Epithelial cell of esophagus (primary cell): ENCODE measurements around the gene STIMATE.
A peak's percentile ranks its signal among the peaks of the same experiment; 100 is the strongest.

Source experiments
- DNase-seq: peaks from one replicate; pipeline ENCODE4 v3.0.0; 2010; ENCODE audit warnings: low read depth
- H3K4me3 ChIP-seq: 2 replicates; pipeline ENCODE4 v1.5.1; 2011; ENCODE audit warnings: mild to moderate bottlenecking, low read length, control low read depth
- CTCF ChIP-seq: IDR thresholded peaks from 2 replicates; pipeline ENCODE4 v1.5.1; 2011; ENCODE audit warnings: low read depth, mild to moderate bottlenecking, low read length, control low read depth, inconsistent platforms; ENCODE audit not compliant: insufficient read depth; ENCODE audit errors: missing control alignments

STIMATE gene

GRCh38 chr3:52844290-52844975 is 52.9 kb downstream of the STIMATE start:
- DNase-seq = no peak
- H3K4me3 ChIP-seq = no peak overlapping the region
- TF ChIP-seq CTCF = no peak

GRCh38 chr3:52843881-52844280 is 53.5 kb downstream of the STIMATE start:
- no peak overlapping the region for H3K4me3 ChIP-seq
- DNase-seq = no peak
- no peak for TF ChIP-seq CTCF

- no peak for TF ChIP-seq CTCF
- peak; percentile 29 for DNase-seq
Observed at GRCh38 chr3:52843108-52843865, 54.1 kb downstream of the STIMATE start.

GRCh38 chr3:52842424-52842823 is 54.9 kb downstream of the STIMATE start:
- H3K4me3 ChIP-seq = no peak overlapping the region
- no peak for TF ChIP-seq CTCF
- DNase-seq = no peak

More at GRCh38 chr3:52843108-52843865, 54.1 kb downstream of the STIMATE start:
- H3K4me3 ChIP-seq = no peak overlapping the region

GRCh38 chr3:52841981-52842340 is 55.4 kb downstream of the STIMATE start:
- no peak for TF ChIP-seq CTCF
- no peak for DNase-seq
- H3K4me3 ChIP-seq = no peak overlapping the region

- no peak for TF ChIP-seq CTCF
- H3K4me3 ChIP-seq = no peak overlapping the region
- no peak for DNase-seq
Observed at GRCh38 chr3:52841211-52841980, 56.0 kb downstream of the STIMATE start.
